Right lobe of liver (tissue), 4 donors: ENCODE results near the gene CTNND2.

Experiments used
- POLR2A ChIP-seq: fragments of 450-650 bp; IDR thresholded peaks from one replicate; pipeline ENCODE4 v1.6.1; 2017; ENCODE audit warnings: antibody characterized with exemption, mild to moderate bottlenecking
- TF ChIP-seq, protein P1 (sequence below), 4 donors: fragments of 200-600 bp in 3 of 4; fragments of 450-650 bp in 1 of 4; IDR thresholded peaks; one replicate each; pipeline versions ENCODE4 v1.5.1 to v1.8.0; 2016 to 2022; ENCODE audit warnings: antibody characterized with exemption in 4 of 4, mild to moderate bottlenecking in 2 of 4
- donor health status: DM: no; HTN: no; CAD: no.
- donor health status: DM: no; HTN: no; CAD: no.
- donor health status: DM: no; HTN: yes; CAD: no.

DNA sequence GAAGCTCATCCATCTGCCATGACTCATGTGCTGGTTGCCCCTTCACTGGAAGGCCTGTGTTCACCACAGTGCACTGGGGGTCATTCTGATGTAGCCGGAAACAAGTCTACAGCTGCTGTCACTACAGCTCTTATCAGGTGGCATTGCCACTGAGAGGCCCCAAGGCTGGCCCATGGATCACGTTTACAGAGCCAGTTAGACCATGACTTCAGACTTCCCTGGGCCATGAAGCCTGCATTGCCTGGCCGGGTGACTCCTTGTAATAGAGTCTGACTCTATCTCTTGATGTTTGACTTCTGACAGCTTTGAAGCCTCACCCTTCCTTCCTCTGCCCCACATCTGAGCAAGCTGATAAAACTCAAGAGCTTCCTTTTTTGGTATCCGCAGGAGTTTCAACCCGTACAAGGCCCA, 669.7 kb downstream of the CTNND2 start:
- TF ChIP-seq, protein P1, sequence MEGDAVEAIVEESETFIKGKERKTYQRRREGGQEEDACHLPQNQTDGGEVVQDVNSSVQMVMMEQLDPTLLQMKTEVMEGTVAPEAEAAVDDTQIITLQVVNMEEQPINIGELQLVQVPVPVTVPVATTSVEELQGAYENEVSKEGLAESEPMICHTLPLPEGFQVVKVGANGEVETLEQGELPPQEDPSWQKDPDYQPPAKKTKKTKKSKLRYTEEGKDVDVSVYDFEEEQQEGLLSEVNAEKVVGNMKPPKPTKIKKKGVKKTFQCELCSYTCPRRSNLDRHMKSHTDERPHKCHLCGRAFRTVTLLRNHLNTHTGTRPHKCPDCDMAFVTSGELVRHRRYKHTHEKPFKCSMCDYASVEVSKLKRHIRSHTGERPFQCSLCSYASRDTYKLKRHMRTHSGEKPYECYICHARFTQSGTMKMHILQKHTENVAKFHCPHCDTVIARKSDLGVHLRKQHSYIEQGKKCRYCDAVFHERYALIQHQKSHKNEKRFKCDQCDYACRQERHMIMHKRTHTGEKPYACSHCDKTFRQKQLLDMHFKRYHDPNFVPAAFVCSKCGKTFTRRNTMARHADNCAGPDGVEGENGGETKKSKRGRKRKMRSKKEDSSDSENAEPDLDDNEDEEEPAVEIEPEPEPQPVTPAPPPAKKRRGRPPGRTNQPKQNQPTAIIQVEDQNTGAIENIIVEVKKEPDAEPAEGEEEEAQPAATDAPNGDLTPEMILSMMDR (IDR thresholded peaks at IDR 0.05), result no peak
- no peak for TF ChIP-seq POLR2A
